Panc1 (cell line): Measurements from ENCODE around the gene ZNF382. TPM values are rescaled to one million over a fixed set of nuclear protein-coding genes. Genes with fewer than 3 reads are reported as not detected.
A peak's percentile ranks its signal among the peaks of the same experiment; 100 is the strongest.

Source experiments
- ATAC-seq: fragments of 200-7000 bp; cut with Tn5 transposase; 2 replicates; pipeline ENCODE4 v1.9.1; 2020; ENCODE audit warnings: mild to moderate bottlenecking, moderate library complexity
- BruUV-seq: library from RNA; stranded (reverse); fragments of 400-500 nt; replicated peaks from 2 replicates; lab custom pipeline; 2021; lab: Mats Ljungman, UMichigan
- CTCF ChIA-PET: fragments of 300-600 bp; sonication (Branson Sonifier 250); formaldehyde crosslinking; loops from one replicate; lab custom pipeline; 2022; ENCODE audit warnings: antibody characterized with exemption; lab: Charles Lee
- POLR2A ChIA-PET: fragments of 300-600 bp; sonication (Branson Sonifier 250); formaldehyde crosslinking; loops from one replicate; lab custom pipeline; 2022; ENCODE audit warnings: antibody characterized with exemption; lab: Charles Lee
- DNase-seq: peaks from one replicate; pipeline ENCODE4 v3.0.0-alpha.2; 2010; ENCODE audit warnings: low read depth, low spot score
- H3K27ac ChIP-seq: 2 replicates; pipeline ENCODE4 v1.5.1; 2011; ENCODE audit warnings: mild to moderate bottlenecking, low read length, inconsistent platforms
- H3K27me3 ChIP-seq: fragments of 200-500 bp; sonication (Bioruptor generic); 2 replicates; pipeline ENCODE4 v1.6.0; 2014; ENCODE audit warnings: low read length, inconsistent platforms; ENCODE audit not compliant: control insufficient read depth, insufficient read depth
- H3K36me3 ChIP-seq: fragments of 200-500 bp; sonication (Bioruptor generic); 2 replicates; pipeline ENCODE4 v1.5.1; 2014; ENCODE audit warnings: inconsistent platforms, mild to moderate bottlenecking, low read length, moderate library complexity; ENCODE audit not compliant: control insufficient read depth, insufficient read depth
- H3K4me1 ChIP-seq: 2 replicates; pipeline ENCODE4 v1.5.1; 2011; ENCODE audit warnings: inconsistent platforms, mild to moderate bottlenecking, low read length, moderate library complexity; ENCODE audit not compliant: control insufficient read depth, insufficient read depth
- H3K4me3 ChIP-seq, 2 experiments: 2 replicates each; pipeline ENCODE4 v1.5.1; 2011 to 2012; ENCODE audit warnings: low read depth in 2 of 2, low read length in 2 of 2, mild to moderate bottlenecking in 2 of 2, inconsistent platforms in 1 of 2, moderate library complexity in 1 of 2
- H3K9me3 ChIP-seq: fragments of 200-500 bp; sonication (Bioruptor generic); 2 replicates; pipeline ENCODE4 v1.5.1; 2014; ENCODE audit warnings: low read depth, mild to moderate bottlenecking, inconsistent platforms, low read length, moderate library complexity; ENCODE audit not compliant: control insufficient read depth, insufficient read depth
- CTCF ChIP-seq: fragments of 450-650 bp; IDR thresholded peaks from 2 replicates; pipeline ENCODE4 v1.5.1; 2017; ENCODE audit warnings: mild to moderate bottlenecking
- POLR2AphosphoS5 ChIP-seq: IDR thresholded peaks from 2 replicates; pipeline ENCODE4 v1.6.1; 2012; ENCODE audit warnings: mild to moderate bottlenecking, low read depth, low read length, moderate library complexity
- REST ChIP-seq, 2 experiments: IDR thresholded peaks; 2 replicates each; pipeline ENCODE4 v1.6.1; 2011 to 2012; ENCODE audit warnings: low read depth in 2 of 2, control low read depth in 1 of 2, low read length in 1 of 2, mild to moderate bottlenecking in 1 of 2, moderate library complexity in 1 of 2; ENCODE audit not compliant: insufficient read depth in 1 of 2
- SIN3A ChIP-seq: IDR thresholded peaks from 2 replicates; pipeline ENCODE4 v1.6.1; 2012; ENCODE audit warnings: low read depth, mild to moderate bottlenecking, low read length, moderate library complexity, borderline replicate concordance; ENCODE audit not compliant: insufficient read depth
- TCF7L2 ChIP-seq: IDR thresholded peaks from 2 replicates; pipeline ENCODE4 v1.6.1; 2011; ENCODE audit warnings: mild to moderate bottlenecking, low read depth, low read length, inconsistent platforms
- in situ Hi-C: cut with HindIII; loops from 2 replicates; pipeline ENCODE4 v1.10.0; 2016; ENCODE audit warnings: low sequenced_read_pairs, low pct_unique_long_range_greater_than_20kb
- intact Hi-C: fragments of 100-400 bp; cut with micrococcal nuclease; formaldehyde crosslinking; loops from one replicate; pipeline ENCODE4 v1.10.0; 2022; ENCODE audit not compliant: unreplicated experiment
- total RNA-seq: library from RNA; stranded (reverse); gene quantifications from one replicate; pipeline ENCODE4 v1.2.1, GENCODE V29; 2021; ENCODE audit not compliant: unreplicated experiment

ZNF382 gene
- total RNA-seq, 1 experiment from 2014 or later = 1.6 TPM

- no peak for ATAC-seq
Measured at GRCh38 chr19:36604656-36605100, 435 bp upstream of the ZNF382 start.

GRCh38 chr19:36605877-36606478, 865 bp downstream of the ZNF382 start:
- ATAC-seq = no peak
- in situ Hi-C loops (no loop called here), intact Hi-C loops (no loop called here)
- H3K36me3 ChIP-seq = no peaks in the 10 kb centered on the region
- no peaks in the 10 kb centered on the region for H3K27me3 ChIP-seq
- TF ChIP-seq TCF7L2 = no peak
- no peak for TF ChIP-seq REST (IDR thresholded peaks at IDR 0.05; ENCODE audit: insufficient read depth in 1 of 2, low read depth in 2 of 2, low read length in 1 of 2)
- TF ChIP-seq POLR2AphosphoS5 = no peak
- no peak for TF ChIP-seq CTCF
- TF ChIP-seq SIN3A = no peak
- no TSS peak for BruUV-seq
- ChIA-PET CTCF (no interaction called here), POLR2A (interaction anchor here (0.6 kb wide), 1 partner anchor 16 kb away, joined by 3 read pairs; no protein-coding TSS in a partner anchor)
- DNase-seq = no peak
- H3K9me3 ChIP-seq = peaks cover 3% of the 10 kb centered on the region; the same call in 1 of the 2 replicates
- H3K4me3 ChIP-seq = peak overlapping the region in 1 of 2 experiments; percentile 34; a peak in 1 of 4 replicates
- no peak overlapping the region for H3K27ac ChIP-seq
- H3K4me1 ChIP-seq = no peaks in the 10 kb centered on the region

More at GRCh38 chr19:36604656-36605100, 435 bp upstream of the ZNF382 start:
- BruUV-seq = no TSS peak
- no peak for DNase-seq
- CTCF ChIA-PET = no interaction called here
- H3K4me3 ChIP-seq = peak overlapping the region in 1 of 2 experiments; percentile 34; a peak in 1 of 4 replicates
- no peaks in the 10 kb centered on the region for H3K4me1 ChIP-seq
- in situ Hi-C loops = no loop called here
- no peaks in the 10 kb centered on the region for H3K27me3 ChIP-seq
- H3K9me3 ChIP-seq = peaks cover 3% of the 10 kb centered on the region; the same call in 1 of the 2 replicates
- intact Hi-C loops = no loop called here
- TF ChIP-seq TCF7L2 (no peak), SIN3A (no peak), POLR2AphosphoS5 (no peak), REST (IDR thresholded peaks at IDR 0.05; ENCODE audit: insufficient read depth in 1 of 2, low read depth in 2 of 2, low read length in 1 of 2) (no peak), CTCF (no peak)
- POLR2A ChIA-PET = no interaction called here
- no peaks in the 10 kb centered on the region for H3K36me3 ChIP-seq
- no peak overlapping the region for H3K27ac ChIP-seq
